Heart left ventricle (tissue), 16 donors: ENCODE measurements around the gene RHOT1. TPM values are rescaled to one million over a fixed set of nuclear protein-coding genes. Genes with fewer than 3 reads are reported as not detected.

Source experiments
- ATAC-seq, 4 donors: fragments of 200-7000 bp; cut with Tn5 transposase; one replicate each; pipeline ENCODE4 v1.9.1; 2020 to 2022; ENCODE audit warnings: moderate library complexity in 4 of 4, mild to moderate bottlenecking in 3 of 4, moderate number of reproducible peaks in 1 of 4
- DNase-seq, 5 donors: peaks; one replicate each; pipeline ENCODE4 v3.0.0-alpha.2; 2020
- H3K27ac ChIP-seq, 12 donors: fragments of 200-600 bp; sonication (generic) in 4 of 12; one replicate each; pipeline versions ENCODE4 v1.5.0 to v1.8.0; 2016 to 2022; ENCODE audit warnings: mild to moderate bottlenecking in 2 of 12
- H3K27me3 ChIP-seq, 9 donors: fragments of 200-600 bp; sonication (generic) in 2 of 9; one replicate each; pipeline versions ENCODE4 v1.5.1 to v1.8.0; 2016 to 2022; ENCODE audit warnings: mild to moderate bottlenecking in 3 of 9
- H3K36me3 ChIP-seq, 9 donors: fragments of 200-600 bp; sonication (generic) in 2 of 9; one replicate each; pipeline versions ENCODE4 v1.5.0 to v1.8.0; 2018 to 2022; ENCODE audit warnings: mild to moderate bottlenecking in 2 of 9
- H3K4me1 ChIP-seq, 12 donors: fragments of 200-600 bp; sonication (generic) in 4 of 12; one replicate each; pipeline versions ENCODE4 v1.5.0 to v1.8.0; 2016 to 2022; ENCODE audit warnings: mild to moderate bottlenecking in 3 of 12
- H3K4me3 ChIP-seq, 12 donors: fragments of 200-600 bp; sonication (generic) in 4 of 12; one replicate each; pipeline versions ENCODE4 v1.5.0 to v1.8.0; 2017 to 2022; ENCODE audit warnings: mild to moderate bottlenecking in 9 of 12, moderate library complexity in 4 of 12
- H3K9me3 ChIP-seq, 12 donors: fragments of 200-600 bp; sonication (generic) in 4 of 12; one replicate each; pipeline versions ENCODE4 v1.5.0 to v1.8.0; 2016 to 2022; ENCODE audit warnings: mild to moderate bottlenecking in 1 of 12
- POLR2A ChIP-seq, 2 donors: fragments of 450-650 bp; IDR thresholded peaks; one replicate each; pipeline ENCODE4 v1.6.1; 2017; ENCODE audit warnings: antibody characterized with exemption in 2 of 2, mild to moderate bottlenecking in 2 of 2, moderate library complexity in 2 of 2
- WGBS, 4 donors: extraction: QIAGEN DNeasy Blood & Tissue Kit in 2 of 4; methylation state at CpG; one replicate each; pipeline versions ENCODE4 v1.1.5 to v1.1.7; 2013 to 2018; 5-methylcytosine and 5-hydroxymethylcytosine counted together
- intact Hi-C, 10 donors: fragments of 100-400 bp; cut with DNase I; formaldehyde crosslinking; loops; one replicate each; pipeline versions ENCODE4 v1.11.1 to v1.14.2; 2022
- polyA plus RNA-seq, 2 donors: library from polyadenylated mRNA; stranded (reverse); fragments of 200-250 nt; gene quantifications; one replicate each; pipeline ENCODE4 v1.2.3, GENCODE V29; 2013
- total RNA-seq, 9 donors: library from RNA; depleted of rRNA in 2 of 9; stranded (reverse); fragments of >200 nt in 2 of 9; fragmentation: NEBNext Ultra II Directional in 3 of 9; extraction: Animal tissue kit (Norgen Biotek cat#: 25700) in 3 of 9; gene quantifications; one replicate each; pipeline versions ENCODE4 v1.1.0 to v1.2.4, GENCODE V29; 2016 to 2023
- TF ChIP-seq, protein P1 (sequence below), 12 donors: fragments of 200-600 bp; sonication (generic) in 4 of 12; IDR thresholded peaks; one replicate each; pipeline versions ENCODE4 v1.5.0 to v1.8.0; 2018 to 2022; ENCODE audit warnings: antibody characterized with exemption in 12 of 12, mild to moderate bottlenecking in 5 of 12
- donor health status: ischemic (EF 13 %, LVEDD 7.1; RV severe dilation, severe dysfunction).
- donor health status: healthy with polysubstance abuse.
- donor health status: DM: no; HTN: yes; CAD: no.
- donor health status: DM: no; HTN: no; CAD: no.
- donor health status: ischemic (EF 25% LVEDD 6.9; RV normal size, moderate dysfunction).
- donor health status: ischemic (EF 25% LVEDD 5.7; RV mildly dilated, moderate dysfunction).
- donor health status: healthy.
- donor health status: DM: yes; HTN: yes; CAD: no.
- donor health status: ischemic (EF 35%, LVEDD 5.7; RV mildly dilated, moderate dysfunction).
- donor health status: nonischemic (EF 11% LVEDD 7.7; RV severe dilation, severe dysfunction).
- donor health status: DM: yes; HTN: yes; CAD: no.
- donor health status: PGD.
- donor health status: ischemic (EF 29% LVEDD 5.4; RV normal size, mild dysfunction).
- donor health status: nonischemic (EF 23%, LVEDD 6.1; RV moderate dilation, normal function).

The RHOT1 gene
- total and polyA plus RNA-seq, 11 donors, result 41.5 to 76.8 (median 53.5) TPM

- no peak for TF ChIP-seq POLR2A (IDR thresholded peaks at IDR 0.05)
- TF ChIP-seq, protein P1, sequence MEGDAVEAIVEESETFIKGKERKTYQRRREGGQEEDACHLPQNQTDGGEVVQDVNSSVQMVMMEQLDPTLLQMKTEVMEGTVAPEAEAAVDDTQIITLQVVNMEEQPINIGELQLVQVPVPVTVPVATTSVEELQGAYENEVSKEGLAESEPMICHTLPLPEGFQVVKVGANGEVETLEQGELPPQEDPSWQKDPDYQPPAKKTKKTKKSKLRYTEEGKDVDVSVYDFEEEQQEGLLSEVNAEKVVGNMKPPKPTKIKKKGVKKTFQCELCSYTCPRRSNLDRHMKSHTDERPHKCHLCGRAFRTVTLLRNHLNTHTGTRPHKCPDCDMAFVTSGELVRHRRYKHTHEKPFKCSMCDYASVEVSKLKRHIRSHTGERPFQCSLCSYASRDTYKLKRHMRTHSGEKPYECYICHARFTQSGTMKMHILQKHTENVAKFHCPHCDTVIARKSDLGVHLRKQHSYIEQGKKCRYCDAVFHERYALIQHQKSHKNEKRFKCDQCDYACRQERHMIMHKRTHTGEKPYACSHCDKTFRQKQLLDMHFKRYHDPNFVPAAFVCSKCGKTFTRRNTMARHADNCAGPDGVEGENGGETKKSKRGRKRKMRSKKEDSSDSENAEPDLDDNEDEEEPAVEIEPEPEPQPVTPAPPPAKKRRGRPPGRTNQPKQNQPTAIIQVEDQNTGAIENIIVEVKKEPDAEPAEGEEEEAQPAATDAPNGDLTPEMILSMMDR (IDR thresholded peaks at IDR 0.05), result no peak
- Histone ChIP-seq H3K27ac (no peak overlapping the region), H3K4me3 (no peak overlapping the region), H3K9me3 (no peaks in the 10 kb centered on the region), H3K4me1 (peaks cover 0 to 15% (median 0%) of the 10 kb centered on the region in 12 donors), H3K36me3 (no peaks in the 10 kb centered on the region), H3K27me3 (no peaks in the 10 kb centered on the region)
- DNase-seq (no peak), ATAC-seq (no peak)
- intact Hi-C loops, result no loop called here
- 69 to 88% (median 79%) methylated on average over 2 of the region's 2 CpGs for WGBS, 4 donors
Observed at GRCh38 chr17:32239456-32239855, 97.2 kb downstream of the RHOT1 start.

DNA sequence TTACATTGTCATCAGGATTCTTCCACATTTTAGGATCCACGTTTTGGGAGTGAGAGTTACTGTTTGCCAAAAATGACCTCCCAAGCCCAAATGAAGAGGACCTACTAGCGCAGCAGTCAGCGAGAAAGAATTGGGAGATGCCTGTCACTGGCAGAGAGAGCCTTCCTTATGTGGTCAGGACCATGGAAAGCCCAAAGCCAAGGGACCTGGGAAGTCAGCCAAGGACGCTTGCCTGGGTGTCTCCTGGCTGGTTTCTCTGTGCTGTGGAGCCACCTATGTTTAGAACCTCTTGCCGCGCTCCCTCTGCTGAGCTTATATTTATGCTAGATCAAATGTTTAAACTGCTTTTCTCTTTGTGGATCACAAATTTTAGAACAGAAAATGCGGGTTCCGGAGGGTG is 98.4 kb downstream of the RHOT1 start:
- Histone ChIP-seq H3K4me3 (no peak overlapping the region), H3K36me3 (no peaks in the 10 kb centered on the region), H3K27ac (no peak overlapping the region), H3K4me1 (peaks cover 0 to 15% (median 0%) of the 10 kb centered on the region in 12 donors), H3K27me3 (no peaks in the 10 kb centered on the region), H3K9me3 (no peaks in the 10 kb centered on the region)
- WGBS, 4 donors, result 53 to 69% (median 58%) methylated on average over 8 of the region's 8 CpGs
- no peak for TF ChIP-seq POLR2A (IDR thresholded peaks at IDR 0.05)
- TF ChIP-seq, protein P1 (IDR thresholded peaks at IDR 0.05), result peak in 2 of 12 donors; percentile 13 to 21
- intact Hi-C loops, result no loop called here
- DNase-seq (peak; percentile 64 to 85 (median 67)), ATAC-seq (peak; percentile 64 to 96 (median 94))

DNA sequence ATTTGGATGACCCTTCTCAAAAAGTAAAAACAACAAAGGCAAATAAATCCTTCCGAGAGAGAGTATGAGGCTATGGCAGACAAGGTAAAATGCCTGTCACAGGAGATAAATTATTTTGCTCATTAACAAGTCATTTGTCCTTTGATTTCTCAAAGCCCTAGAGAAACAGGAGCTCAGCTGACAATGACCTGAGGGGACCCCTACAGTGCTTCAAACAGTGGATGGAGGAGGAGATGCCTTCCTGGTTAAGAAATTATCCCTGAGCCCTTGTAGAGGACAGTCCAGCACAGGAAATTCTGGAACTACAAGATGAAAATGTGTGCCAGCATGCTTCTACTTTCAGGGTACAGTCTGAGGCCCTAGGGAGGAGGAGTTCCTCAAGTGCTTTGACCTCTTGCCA is 99.3 kb downstream of the RHOT1 start:
- DNase-seq, result no peak
- ATAC-seq, result no peak
- Histone ChIP-seq H3K27me3 (no peaks in the 10 kb centered on the region), H3K4me1 (peaks cover 0 to 15% (median 0%) of the 10 kb centered on the region in 12 donors), H3K27ac (no peak overlapping the region), H3K9me3 (no peaks in the 10 kb centered on the region), H3K4me3 (no peak overlapping the region), H3K36me3 (no peaks in the 10 kb centered on the region)
- no peak for TF ChIP-seq POLR2A (IDR thresholded peaks at IDR 0.05)
- TF ChIP-seq, protein P1 (IDR thresholded peaks at IDR 0.05), result no peak
- WGBS, 4 donors, result 67 to 74% (median 74%) methylated on average over 1 of the region's 1 CpG
- intact Hi-C loops, result no loop called here

DNA sequence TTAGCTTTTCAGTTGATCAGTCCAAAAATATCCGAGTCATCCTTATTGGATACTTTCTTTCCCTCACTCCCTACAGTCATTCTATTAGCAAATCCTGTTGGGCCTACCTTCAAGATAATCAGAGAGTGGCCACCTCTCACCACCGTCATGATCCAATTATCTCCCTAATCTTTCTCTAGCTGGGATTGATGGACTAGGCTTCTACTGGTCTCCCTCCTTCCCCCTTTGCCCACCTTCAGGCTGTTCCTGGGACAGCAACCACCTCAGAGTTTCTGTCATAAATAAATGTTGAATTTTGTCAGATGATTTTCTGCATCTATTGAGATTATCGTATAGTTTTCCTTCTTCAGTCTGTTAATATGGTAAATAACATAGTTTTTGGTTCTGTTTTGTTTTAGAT is 107.2 kb downstream of the RHOT1 start:
- Histone ChIP-seq H3K4me3 (no peak overlapping the region), H3K27me3 (no peaks in the 10 kb centered on the region), H3K27ac (no peak overlapping the region), H3K36me3 (no peaks in the 10 kb centered on the region), H3K9me3 (no peaks in the 10 kb centered on the region), H3K4me1 (no peaks in the 10 kb centered on the region)
- 84 to 90% (median 88%) methylated on average over 3 of the region's 3 CpGs for WGBS, 4 donors
- intact Hi-C loops, result no loop called here
- TF ChIP-seq, protein P1 (IDR thresholded peaks at IDR 0.05), result no peak
- no peak for TF ChIP-seq POLR2A (IDR thresholded peaks at IDR 0.05)
- ATAC-seq (no peak), DNase-seq (no peak)
